Measurements from ENCODE around the gene NFIC.

Gene NFIC

DNA sequence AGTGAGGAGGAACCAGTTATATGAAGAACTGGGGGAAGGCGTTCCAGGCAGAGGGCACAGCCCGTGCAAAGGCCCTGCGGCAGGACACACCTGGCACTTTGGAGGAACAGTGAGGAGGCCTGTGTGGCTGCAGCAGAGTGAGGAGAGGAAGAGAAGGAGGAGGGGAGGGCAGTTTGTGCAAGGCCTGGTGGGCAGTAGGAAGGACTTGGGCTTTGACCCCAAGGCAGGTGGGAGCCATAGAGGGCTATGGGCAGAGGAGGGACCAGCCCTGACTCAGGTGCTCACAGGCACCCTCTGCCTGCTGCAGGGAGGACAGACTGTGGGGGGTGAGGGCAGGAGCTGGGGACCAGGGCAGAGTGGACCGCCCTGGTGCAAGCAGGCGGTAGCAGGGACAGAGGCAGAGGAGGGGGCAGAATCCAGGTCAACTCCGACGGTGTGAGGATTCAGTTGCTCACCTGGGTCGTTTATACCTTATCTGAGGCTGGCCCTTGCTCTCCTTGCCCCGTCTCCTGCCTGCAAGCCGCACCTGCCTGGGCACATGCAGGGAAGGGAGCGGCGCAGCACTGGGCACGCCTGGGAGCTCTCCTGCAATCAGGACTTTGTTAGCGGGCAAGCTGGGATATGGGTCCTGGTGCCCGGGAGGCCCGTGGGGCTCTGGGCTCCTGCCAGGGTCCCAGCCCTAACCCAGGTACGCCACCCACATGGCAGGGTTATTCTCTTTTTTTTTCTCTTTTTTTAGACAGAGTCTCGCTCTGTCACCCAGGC, 34.8 kb downstream of the NFIC start:
- no peaks in the 10 kb centered on the region for H3K27me3 ChIP-seq
- no peaks in the 10 kb centered on the region for H3K9me3 ChIP-seq
- TF ChIP-seq, protein P1, sequence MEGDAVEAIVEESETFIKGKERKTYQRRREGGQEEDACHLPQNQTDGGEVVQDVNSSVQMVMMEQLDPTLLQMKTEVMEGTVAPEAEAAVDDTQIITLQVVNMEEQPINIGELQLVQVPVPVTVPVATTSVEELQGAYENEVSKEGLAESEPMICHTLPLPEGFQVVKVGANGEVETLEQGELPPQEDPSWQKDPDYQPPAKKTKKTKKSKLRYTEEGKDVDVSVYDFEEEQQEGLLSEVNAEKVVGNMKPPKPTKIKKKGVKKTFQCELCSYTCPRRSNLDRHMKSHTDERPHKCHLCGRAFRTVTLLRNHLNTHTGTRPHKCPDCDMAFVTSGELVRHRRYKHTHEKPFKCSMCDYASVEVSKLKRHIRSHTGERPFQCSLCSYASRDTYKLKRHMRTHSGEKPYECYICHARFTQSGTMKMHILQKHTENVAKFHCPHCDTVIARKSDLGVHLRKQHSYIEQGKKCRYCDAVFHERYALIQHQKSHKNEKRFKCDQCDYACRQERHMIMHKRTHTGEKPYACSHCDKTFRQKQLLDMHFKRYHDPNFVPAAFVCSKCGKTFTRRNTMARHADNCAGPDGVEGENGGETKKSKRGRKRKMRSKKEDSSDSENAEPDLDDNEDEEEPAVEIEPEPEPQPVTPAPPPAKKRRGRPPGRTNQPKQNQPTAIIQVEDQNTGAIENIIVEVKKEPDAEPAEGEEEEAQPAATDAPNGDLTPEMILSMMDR (IDR thresholded peaks at IDR 0.05) = no peak
- H3K36me3 ChIP-seq = no peaks in the 10 kb centered on the region
- no peak overlapping the region for H3K27ac ChIP-seq
- no peak overlapping the region for H3K4me3 ChIP-seq (ENCODE audit: low read depth in 1 of 2, low read length in 1 of 2)
- H3K4me1 ChIP-seq (ENCODE audit: control insufficient read depth in 1 of 2, insufficient read depth in 1 of 2, low read depth in 1 of 2, low read length in 1 of 2) = peaks cover 31 to 42% of the 10 kb centered on the region in 2 experiments

DNA sequence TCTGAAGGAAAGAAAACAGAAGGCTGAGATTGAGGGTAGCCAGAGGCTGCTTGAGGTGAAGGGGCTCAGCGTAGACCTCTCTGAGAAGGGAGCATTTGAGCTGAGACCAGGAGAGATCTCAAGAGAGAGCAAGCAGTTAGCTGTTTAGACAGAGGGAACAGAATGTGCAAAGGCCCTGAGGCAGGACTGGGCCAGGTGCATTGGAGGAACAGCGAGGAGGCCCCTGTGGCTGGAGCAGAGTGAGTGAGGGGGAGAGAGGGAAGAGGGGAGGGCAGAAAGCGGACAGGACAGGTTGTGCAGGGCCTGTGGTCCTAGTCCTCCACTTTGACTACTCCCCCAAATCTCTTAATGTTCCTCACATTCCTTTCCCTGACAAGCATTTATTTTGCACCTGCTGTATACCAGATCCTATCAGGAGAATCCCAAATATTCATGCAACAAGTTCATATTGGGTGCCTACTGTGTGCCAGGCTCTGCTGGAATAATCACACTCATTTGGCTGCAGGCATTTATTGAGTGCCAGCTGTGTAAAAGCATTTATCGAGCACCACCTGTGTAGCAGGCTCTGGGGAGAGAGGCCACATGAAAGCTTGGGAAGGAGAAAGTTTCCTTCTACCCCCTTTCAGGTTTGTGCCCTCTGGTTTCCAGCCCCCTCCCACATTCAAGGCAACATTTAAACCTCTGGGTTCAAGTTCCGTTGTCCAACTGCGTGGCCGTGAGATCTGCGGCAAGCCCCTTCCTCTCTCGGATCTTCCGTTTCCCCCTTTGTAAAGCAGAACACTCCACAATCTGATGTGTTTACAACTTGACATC, 36.5 kb downstream of the NFIC start:
- TF ChIP-seq, protein P1 (IDR thresholded peaks at IDR 0.05) = no peak
- no peaks in the 10 kb centered on the region for H3K36me3 ChIP-seq
- H3K27ac ChIP-seq = peak overlapping the region; percentile 40
- no peak overlapping the region for H3K4me3 ChIP-seq (ENCODE audit: low read depth in 1 of 2, low read length in 1 of 2)
- H3K9me3 ChIP-seq = no peaks in the 10 kb centered on the region
- H3K27me3 ChIP-seq = no peaks in the 10 kb centered on the region
- H3K4me1 ChIP-seq (ENCODE audit: control insufficient read depth in 1 of 2, insufficient read depth in 1 of 2, low read depth in 1 of 2, low read length in 1 of 2) = peaks cover 24 to 28% of the 10 kb centered on the region in 2 experiments

DNA sequence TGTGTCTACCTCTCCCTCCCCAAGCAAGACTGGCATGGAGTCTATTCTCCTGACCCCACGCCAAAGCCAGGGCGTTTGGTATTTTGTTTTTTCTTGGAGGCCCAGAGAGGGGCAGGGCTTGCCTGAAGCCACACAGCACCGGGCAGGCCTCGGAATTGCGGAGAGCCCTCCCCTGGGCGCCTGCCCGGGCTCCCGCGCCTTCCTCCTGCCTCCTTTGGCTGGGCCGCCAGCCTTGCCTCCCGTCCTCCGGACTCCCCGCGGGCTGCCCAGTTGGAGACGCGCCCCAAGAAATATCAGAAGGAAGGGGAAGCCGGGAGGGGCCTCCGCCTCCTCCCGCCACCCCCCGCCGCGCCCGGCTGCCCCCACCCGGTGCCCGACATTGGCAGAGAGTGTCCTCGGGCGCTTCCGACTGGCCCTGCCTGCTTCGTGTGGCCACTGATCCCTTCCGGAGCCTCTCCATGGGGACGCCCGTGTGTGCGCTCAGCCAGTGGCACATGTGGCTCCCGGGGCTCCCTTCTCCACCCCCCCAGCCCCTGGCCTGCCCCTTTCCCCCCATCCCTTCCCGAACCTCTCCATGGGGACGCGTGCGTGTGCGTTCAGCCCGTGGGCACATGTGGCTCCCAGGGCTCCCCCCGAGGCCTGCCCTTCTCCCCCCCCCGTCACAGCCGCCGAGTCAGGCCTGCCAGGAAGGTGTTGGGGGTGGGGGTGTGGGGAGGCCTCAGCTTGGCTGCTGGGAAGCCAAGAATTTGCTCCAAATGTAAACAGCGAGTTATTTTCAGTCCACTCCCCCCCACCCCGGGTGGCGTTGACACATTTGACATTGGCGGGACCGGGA, 37.3 kb downstream of the NFIC start:
- no peaks in the 10 kb centered on the region for H3K9me3 ChIP-seq
- H3K36me3 ChIP-seq = peaks cover 2% of the 10 kb centered on the region
- H3K4me1 ChIP-seq (ENCODE audit: control insufficient read depth in 1 of 2, insufficient read depth in 1 of 2, low read depth in 1 of 2, low read length in 1 of 2) = peaks cover 16 to 19% of the 10 kb centered on the region in 2 experiments
- no peaks in the 10 kb centered on the region for H3K27me3 ChIP-seq
- no peak overlapping the region for H3K4me3 ChIP-seq (ENCODE audit: low read depth in 1 of 2, low read length in 1 of 2)
- peak overlapping the region; percentile 40 for H3K27ac ChIP-seq
- TF ChIP-seq, protein P1 (IDR thresholded peaks at IDR 0.05) = no peak

DNA sequence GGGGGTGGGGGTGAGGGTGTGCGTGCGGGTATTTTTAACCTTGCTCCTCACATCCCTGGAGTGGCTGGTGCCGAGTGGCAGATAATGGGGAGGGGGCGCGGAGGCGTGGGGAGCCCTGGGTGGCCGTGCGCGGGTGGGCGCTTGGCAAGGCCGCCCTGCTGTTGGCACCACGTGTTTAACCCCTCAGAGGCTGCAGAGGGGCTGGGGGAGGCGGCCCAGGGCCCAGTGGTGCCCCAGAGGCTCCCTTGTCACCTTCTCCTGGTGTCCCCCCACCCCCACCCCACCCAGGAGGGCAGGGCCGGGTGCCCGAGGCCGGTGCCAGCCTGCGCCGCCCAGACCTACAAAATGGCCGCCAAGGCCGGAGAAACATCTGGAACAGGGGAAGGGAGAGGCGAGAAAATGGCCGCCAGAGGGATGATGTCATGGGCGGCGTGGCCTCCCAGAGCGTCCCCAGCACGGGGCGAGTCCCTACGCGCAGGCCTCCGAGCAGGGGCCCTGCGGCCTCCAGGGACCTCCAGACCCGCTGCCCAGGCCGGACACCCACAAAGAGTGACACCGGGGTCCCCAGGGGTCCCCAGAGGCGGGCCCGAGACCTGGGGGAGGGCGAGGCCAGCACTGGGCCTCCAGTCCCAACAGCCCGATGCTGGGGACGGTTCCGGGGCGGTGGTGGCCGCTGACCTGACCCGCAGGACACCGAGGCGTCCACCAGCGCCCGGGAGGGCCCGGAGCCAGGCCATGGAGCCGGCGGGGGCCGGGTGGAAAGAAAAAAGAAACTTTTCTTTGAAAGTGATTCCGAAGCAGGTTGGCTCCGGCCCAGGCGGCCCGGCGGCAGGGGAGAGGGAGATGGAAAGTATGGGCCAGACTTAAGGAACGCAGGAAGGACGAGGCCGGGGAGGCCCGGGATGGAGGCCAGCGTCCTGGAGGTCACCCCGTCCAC, 38.2 kb downstream of the NFIC start:
- TF ChIP-seq, protein P1 (IDR thresholded peaks at IDR 0.05) = no peak
- H3K4me3 ChIP-seq (ENCODE audit: low read depth in 1 of 2, low read length in 1 of 2) = no peak overlapping the region
- H3K4me1 ChIP-seq (ENCODE audit: control insufficient read depth in 1 of 2, insufficient read depth in 1 of 2, low read depth in 1 of 2, low read length in 1 of 2) = peaks cover 8 to 11% of the 10 kb centered on the region in 2 experiments
- no peaks in the 10 kb centered on the region for H3K9me3 ChIP-seq
- peaks cover 8% of the 10 kb centered on the region for H3K36me3 ChIP-seq
- H3K27me3 ChIP-seq = no peaks in the 10 kb centered on the region
- H3K27ac ChIP-seq = no peak overlapping the region
